GM19372 (cell line): ENCODE results near the gene RIN3.

Experiments used
- ATAC-seq: cut with Tn5 transposase; IDR thresholded peaks from one replicate; pipeline ENCODE4 v1.9.1; 2021; ENCODE audit warnings: mild to moderate bottlenecking, low read depth, moderate library complexity; ENCODE audit not compliant: unreplicated experiment

Gene RIN3

GRCh38 chr14:92655419-92656201 is 142.0 kb downstream of the RIN3 start:
- ATAC-seq: no peak

GRCh38 chr14:92656306-92657081 is 142.9 kb downstream of the RIN3 start:
- ATAC-seq: no peak

GRCh38 chr14:92657457-92658142 is 144.0 kb downstream of the RIN3 start:
- ATAC-seq: no peak

GRCh38 chr14:92658160-92658559 is 144.6 kb downstream of the RIN3 start:
- no peak for ATAC-seq

- ATAC-seq: no peak
These were observed 145.1 kb downstream of the RIN3 start for GRCh38 chr14:92658684-92659083.

- ATAC-seq: no peak
These were observed 146.4 kb downstream of the RIN3 start for GRCh38 chr14:92659765-92660561.

- ATAC-seq: no peak
These were observed 147.0 kb downstream of the RIN3 start for GRCh38 chr14:92660571-92660970.

GRCh38 chr14:92663049-92663448 is 149.5 kb downstream of the RIN3 start:
- no peak for ATAC-seq

GRCh38 chr14:92665661-92666110 is 152.1 kb downstream of the RIN3 start:
- ATAC-seq: no peak

- no peak for ATAC-seq
These were observed 152.7 kb downstream of the RIN3 start for GRCh38 chr14:92666251-92666650.

GRCh38 chr14:92668276-92668973 is 154.8 kb downstream of the RIN3 start:
- ATAC-seq: no peak

- ATAC-seq: no peak
These were observed 156.6 kb downstream of the RIN3 start for GRCh38 chr14:92670160-92670559.

- no peak for ATAC-seq
These were observed 157.2 kb downstream of the RIN3 start for GRCh38 chr14:92670643-92671366.

GRCh38 chr14:92673601-92674150 is 160.1 kb downstream of the RIN3 start:
- ATAC-seq: no peak

GRCh38 chr14:92675421-92675820 is 161.8 kb downstream of the RIN3 start:
- ATAC-seq: no peak

GRCh38 chr14:92675976-92676375 is 162.4 kb downstream of the RIN3 start:
- ATAC-seq: no peak

GRCh38 chr14:92676403-92677086 is 163.0 kb downstream of the RIN3 start:
- ATAC-seq: no peak

- peak; percentile 75 for ATAC-seq
These were observed 163.6 kb downstream of the RIN3 start for GRCh38 chr14:92677087-92677668.
